Sigmoid colon (tissue), 7 donors: ENCODE data around the gene NXF3. TPM values are rescaled to one million over a fixed set of nuclear protein-coding genes. Genes with fewer than 3 reads are reported as not detected.
"Not testable (repeated sequence)": the region's sequence is repeated elsewhere in the genome, so short reads cannot be mapped to it uniquely, and the experiment has no call there.

Source experiments
- DNase-seq: peaks from one replicate; pipeline ENCODE4 v3.0.0-alpha.2; 2019
- H3K27ac ChIP-seq, 4 donors: fragments of 200-600 bp; sonication (generic); one replicate each; pipeline ENCODE4 v1.5.1; 2016 to 2019; ENCODE audit warnings: mild to moderate bottlenecking in 1 of 4
- H3K27me3 ChIP-seq, 3 donors: fragments of 200-600 bp; sonication (generic); one replicate each; pipeline ENCODE4 v1.5.1; 2019; ENCODE audit warnings: mild to moderate bottlenecking in 1 of 3
- H3K36me3 ChIP-seq, 4 donors: fragments of 200-600 bp; sonication (generic); one replicate each; pipeline ENCODE4 v1.5.1; 2016 to 2019
- H3K4me1 ChIP-seq, 4 donors: fragments of 200-600 bp; sonication (generic); one replicate each; pipeline ENCODE4 v1.5.1; 2017 to 2019
- H3K4me3 ChIP-seq, 4 donors: fragments of 200-600 bp; sonication (generic); one replicate each; pipeline ENCODE4 v1.5.1; 2017 to 2019; ENCODE audit warnings: mild to moderate bottlenecking in 2 of 4, moderate library complexity in 1 of 4
- H3K9me3 ChIP-seq, 4 donors: fragments of 200-600 bp in 3 of 4; sonication (generic) in 3 of 4; one replicate each; pipeline versions ENCODE4 v1.5.1 to v1.6.1; 2013 to 2019
- CTCF ChIP-seq, 4 experiments: fragments of 450-650 bp in 3 of 4; fragments of 200-600 bp in 1 of 4; IDR thresholded peaks; one replicate each; pipeline ENCODE4 v1.5.1; 2016 to 2019; ENCODE audit warnings: antibody characterized with exemption in 4 of 4, mild to moderate bottlenecking in 3 of 4, moderate library complexity in 2 of 4
- EP300 ChIP-seq, 4 donors: sonication (generic); formaldehyde crosslinking; IDR thresholded peaks; one replicate each; pipeline ENCODE4 v1.6.1; 2017; ENCODE audit warnings: antibody characterized with exemption in 4 of 4
- POLR2A ChIP-seq, 2 donors: fragments of 450-650 bp; IDR thresholded peaks; one replicate each; pipeline ENCODE4 v1.6.1; 2016; ENCODE audit warnings: antibody characterized with exemption in 2 of 2, mild to moderate bottlenecking in 2 of 2, moderate library complexity in 2 of 2
- POLR2AphosphoS5 ChIP-seq, 4 donors: sonication (generic); formaldehyde crosslinking; IDR thresholded peaks; one replicate each; pipeline ENCODE4 v1.6.1; 2017; ENCODE audit warnings: antibody characterized with exemption in 4 of 4
- WGBS, 2 donors: extraction: QIAGEN DNeasy Blood & Tissue Kit; methylation state at CpG; one replicate each; pipeline ENCODE4 v1.1.7; 2013; 5-methylcytosine and 5-hydroxymethylcytosine counted together
- intact Hi-C: fragments of 100-400 bp; cut with DNase I; formaldehyde crosslinking; loops from one replicate; pipeline ENCODE4 v1.15.1; 2023
- polyA plus RNA-seq, 3 donors: library from polyadenylated mRNA; stranded (reverse); fragments of 200-250 nt; gene quantifications; one replicate each; pipeline ENCODE4 v1.2.3, GENCODE V29; 2013
- total RNA-seq, 4 donors: library from RNA; depleted of rRNA; stranded (reverse); fragments of >200 nt; gene quantifications; one replicate each; pipeline ENCODE4 v1.1.0, GENCODE V29; 2016
- donor health status: healthy with polysubstance abuse.
- donor health status: Bipolar disorder and iron deficiency.
- donor health status: healthy.

The NXF3 gene
- total and polyA plus RNA-seq, 7 donors = 0.15 to 1.2 (median 0.36) TPM; not detected in 4

GRCh38 chrX:103107836-103108235 lies 14.9 kb upstream of the NXF3 start:
- 88 to 90% methylated on average over 4 of the region's 4 CpGs for WGBS, 2 donors
- H3K27me3 ChIP-seq = no peaks in the 10 kb centered on the region
- no peak for DNase-seq
- TF ChIP-seq POLR2A (IDR thresholded peaks at IDR 0.05) (no peak), POLR2AphosphoS5 (IDR thresholded peaks at IDR 0.05) (no peak), CTCF (IDR thresholded peaks at IDR 0.05) (no peak), EP300 (IDR thresholded peaks at IDR 0.05) (no peak)
- H3K27ac ChIP-seq = no peak overlapping the region
- no peaks in the 10 kb centered on the region for H3K4me1 ChIP-seq
- intact Hi-C loops = no loop called here
- no peaks in the 10 kb centered on the region for H3K36me3 ChIP-seq
- H3K4me3 ChIP-seq = no peak overlapping the region
- no peaks in the 10 kb centered on the region for H3K9me3 ChIP-seq

- H3K9me3 ChIP-seq, H3K36me3 ChIP-seq, intact Hi-C loops, H3K27me3 ChIP-seq, H3K4me3 ChIP-seq, DNase-seq, H3K27ac ChIP-seq, H3K4me1 ChIP-seq: not testable (repeated sequence)
- WGBS, 2 donors = 96 to 97% methylated on average over 21 of the region's 21 CpGs
These were observed 14.3 kb upstream of the NXF3 start for GRCh38 chrX:103107227-103107737.

- whole genome bisulfite sequencing, 2 donors = 89 to 97% methylated on average over 26 of the region's 26 CpGs
- H3K27ac ChIP-seq, H3K4me1 ChIP-seq, DNase-seq, H3K27me3 ChIP-seq, intact Hi-C loops, H3K36me3 ChIP-seq, H3K9me3 ChIP-seq, H3K4me3 ChIP-seq: not testable (repeated sequence)
These were observed 11.4 kb upstream of the NXF3 start for GRCh38 chrX:103104370-103104769.

GRCh38 chrX:103103866-103104265 lies 10.9 kb upstream of the NXF3 start:
- H3K9me3 ChIP-seq, H3K27ac ChIP-seq, H3K27me3 ChIP-seq, H3K4me1 ChIP-seq, H3K4me3 ChIP-seq, intact Hi-C loops, H3K36me3 ChIP-seq, DNase-seq: not testable (repeated sequence)
- no CpG with 5 or more reads among the region's 2 CpGs for WGBS, 2 donors

DNA sequence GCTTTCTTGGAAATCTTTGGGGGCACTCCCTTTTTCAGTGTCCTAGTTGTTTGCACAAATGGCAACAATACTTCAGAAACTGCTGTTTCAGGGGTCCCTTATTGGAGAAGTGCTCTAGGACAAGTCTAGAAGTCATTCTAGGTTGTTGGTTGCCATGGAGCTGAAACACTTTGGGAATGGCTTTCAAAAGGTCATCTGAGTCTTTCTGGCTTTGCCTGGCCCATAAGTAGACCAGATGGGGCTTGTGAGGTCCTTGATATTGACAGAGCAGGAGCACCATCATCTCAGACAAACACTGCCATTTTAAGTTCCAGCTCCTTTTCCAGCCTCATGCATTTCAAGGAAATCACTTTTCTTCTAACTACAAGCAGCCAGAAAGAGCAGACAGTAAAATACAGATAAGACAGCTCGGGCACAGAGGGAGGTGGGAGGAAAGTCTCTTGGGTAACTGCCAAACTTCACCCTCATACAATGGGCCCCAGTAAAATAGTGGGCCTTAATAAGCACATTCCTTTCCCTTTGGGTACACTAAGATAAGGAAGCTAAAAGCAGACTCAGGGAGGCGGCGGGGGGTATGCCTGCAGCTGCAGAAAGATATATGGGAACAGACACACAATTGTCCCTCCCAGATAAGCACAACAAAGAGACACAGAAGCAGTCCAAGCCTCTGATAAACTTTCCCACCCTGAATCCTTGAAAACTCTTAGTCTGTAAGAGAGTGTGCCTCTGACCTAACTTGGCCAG lies 8.5 kb upstream of the NXF3 start:
- WGBS, 2 donors = 20 to 29% methylated on average over 3 of the region's 3 CpGs
- no peak for DNase-seq
- peaks cover 0 to 2% (median 0%) of the 10 kb centered on the region in 3 donors for H3K27me3 ChIP-seq
- H3K4me1 ChIP-seq = no peaks in the 10 kb centered on the region
- no peaks in the 10 kb centered on the region for H3K36me3 ChIP-seq
- TF ChIP-seq EP300 (IDR thresholded peaks at IDR 0.05) (no peak), POLR2A (IDR thresholded peaks at IDR 0.05) (no peak), CTCF (IDR thresholded peaks at IDR 0.05) (no peak), POLR2AphosphoS5 (IDR thresholded peaks at IDR 0.05) (no peak)
- no peaks in the 10 kb centered on the region for H3K9me3 ChIP-seq
- no peak overlapping the region for H3K4me3 ChIP-seq
- intact Hi-C loops = no loop called here
- no peak overlapping the region for H3K27ac ChIP-seq

- DNase-seq = no peak
- TF ChIP-seq POLR2AphosphoS5 (IDR thresholded peaks at IDR 0.05) = no peak
- TF ChIP-seq CTCF (IDR thresholded peaks at IDR 0.05) = no peak
- no peak for TF ChIP-seq EP300 (IDR thresholded peaks at IDR 0.05)
- TF ChIP-seq POLR2A (IDR thresholded peaks at IDR 0.05) = no peak
- Histone ChIP-seq H3K36me3 (no peaks in the 10 kb centered on the region), H3K4me1 (no peaks in the 10 kb centered on the region), H3K27ac (no peak overlapping the region), H3K9me3 (no peaks in the 10 kb centered on the region), H3K27me3 (peaks cover 0 to 2% (median 0%) of the 10 kb centered on the region in 3 donors), H3K4me3 (no peak overlapping the region)
- WGBS, 2 donors = 82 to 87% methylated on average over 4 of the region's 4 CpGs
- intact Hi-C loops = no loop called here
These were observed 7.5 kb upstream of the NXF3 start for GRCh38 chrX:103100484-103100883.
